Fibroblast of lung (primary cell): Measurements from ENCODE around the gene CCT5.

ENCODE experiments used
- CTCF ChIP-seq, 2 donors: IDR thresholded peaks in 1 of 2; conservative IDR thresholded peaks in 1 of 2; 1 replicate in 1 of 2; 2 replicates in 1 of 2; pipeline ENCODE4 v1.5.1; 2011 to 2012; ENCODE audit warnings: low read length in 2 of 2, control low read depth in 1 of 2, inconsistent platforms in 1 of 2, low read depth in 1 of 2, mild to moderate bottlenecking in 1 of 2
- EZH2 ChIP-seq: IDR thresholded peaks from 2 replicates; pipeline ENCODE4 v1.5.1; 2012; ENCODE audit warnings: low read length, control low read depth, mild to moderate bottlenecking; ENCODE audit errors: missing control alignments

GRCh38 chr5:10213316-10213715 lies 36.8 kb upstream of the CCT5 start:
- TF ChIP-seq CTCF (conservative IDR thresholded peaks at IDR 0.05 in 1 of 2, IDR thresholded peaks at IDR 0.05 in 1 of 2; ENCODE audit: low read depth in 1 of 2, low read length in 2 of 2) (no peak), EZH2 (no peak)
